Activated CD8-positive, alpha-beta memory T cell treated with anti-CD3 and anti-CD28 coated beads, Interleukin-2, amount 50 U/mL, for 4 hours (primary cell): ENCODE data around the gene FTMT.
"Not testable (repeated sequence)": the region's sequence is repeated elsewhere in the genome, so short reads cannot be mapped to it uniquely, and the experiment has no call there.

Source experiments
- DNase-seq: peaks from one replicate; pipeline ENCODE4 v3.0.0-alpha.2; 2020

FTMT gene

GRCh38 chr5:121851643-121852574, at the start of gene FTMT:
Gene FTMT (plus strand): TSS chr5:121851882. CDS start chr5:121851964, 82 bp downstream.
- DNase-seq = no peak

GRCh38 chr5:121805251-121805650, 46.4 kb upstream of the FTMT start:
- not testable (repeated sequence) for DNase-seq

GRCh38 chr5:121805911-121806310, 45.8 kb upstream of the FTMT start:
- DNase-seq = no peak

- no peak for DNase-seq
These were observed 35.5 kb upstream of the FTMT start for GRCh38 chr5:121816164-121816563.

- DNase-seq = no peak
These were observed 31.9 kb upstream of the FTMT start for GRCh38 chr5:121819682-121820261.

GRCh38 chr5:121833617-121834016, 18.1 kb upstream of the FTMT start:
- DNase-seq = no peak

GRCh38 chr5:121834021-121834420, 17.7 kb upstream of the FTMT start:
- DNase-seq = no peak

GRCh38 chr5:121841892-121842291, 9.8 kb upstream of the FTMT start:
- DNase-seq = no peak

- DNase-seq = no peak
These were observed 1.4 kb upstream of the FTMT start for GRCh38 chr5:121850272-121850671.

- no peak for DNase-seq
These were observed 2.2 kb downstream of the FTMT start for GRCh38 chr5:121853850-121854249.

GRCh38 chr5:121862801-121863200, 11.1 kb downstream of the FTMT start:
- no peak for DNase-seq

GRCh38 chr5:121863753-121864285, 12.1 kb downstream of the FTMT start:
- DNase-seq = no peak

GRCh38 chr5:121867403-121867802, 15.7 kb downstream of the FTMT start:
- no peak for DNase-seq

- DNase-seq = no peak
These were observed 18.8 kb downstream of the FTMT start for GRCh38 chr5:121870489-121870888.

GRCh38 chr5:121872856-121873255, 21.2 kb downstream of the FTMT start:
- DNase-seq = no peak

GRCh38 chr5:121873409-121873808, 21.7 kb downstream of the FTMT start:
- DNase-seq = no peak

- no peak for DNase-seq
These were observed 33.9 kb downstream of the FTMT start for GRCh38 chr5:121885630-121886029.

GRCh38 chr5:121887727-121888126, 36.0 kb downstream of the FTMT start:
- no peak for DNase-seq

GRCh38 chr5:121890297-121890858, 38.7 kb downstream of the FTMT start:
- DNase-seq = no peak

GRCh38 chr5:121897341-121897740, 45.7 kb downstream of the FTMT start:
- DNase-seq = no peak

- no peak for DNase-seq
These were observed 47.7 kb downstream of the FTMT start for GRCh38 chr5:121899346-121899745.
